H9 (cell line): ENCODE measurements around the gene PDGFB. TPM values are rescaled to one million over a fixed set of nuclear protein-coding genes. Genes with fewer than 3 reads are reported as not detected.

Experiments
- DNase-seq: peaks from one replicate; pipeline ENCODE4 v3.0.0-alpha.2; 2017
- H2AFZ ChIP-seq: one replicate; pipeline ENCODE4 v1.6.1; 2013; ENCODE audit warnings: mild to moderate bottlenecking, low read length, control low read depth, moderate library complexity
- H2AK5ac ChIP-seq: 2 replicates; pipeline ENCODE4 v1.6.1; 2013; ENCODE audit warnings: low read length, control low read depth, mixed read lengths; ENCODE audit not compliant: insufficient read length
- H2BK120ac ChIP-seq: one replicate; pipeline ENCODE4 v1.6.1; 2013; ENCODE audit warnings: low read depth, mild to moderate bottlenecking, low read length, control low read depth, inconsistent platforms; ENCODE audit not compliant: poor library complexity, severe bottlenecking
- H2BK12ac ChIP-seq: 2 replicates; pipeline ENCODE4 v1.6.1; 2013; ENCODE audit warnings: low read length, control low read depth, mixed read lengths, low read depth; ENCODE audit not compliant: insufficient read length
- H2BK15ac ChIP-seq: 2 replicates; pipeline ENCODE4 v1.6.1; 2013; ENCODE audit warnings: low read depth, low read length, control low read depth
- H2BK20ac ChIP-seq: one replicate; pipeline ENCODE4 v1.6.1; 2013; ENCODE audit warnings: low read depth, mild to moderate bottlenecking, low read length, control low read depth, inconsistent platforms; ENCODE audit not compliant: poor library complexity, severe bottlenecking
- H2BK5ac ChIP-seq: 2 replicates; pipeline ENCODE4 v1.6.1; 2013; ENCODE audit warnings: low read length, control low read depth, mixed read lengths; ENCODE audit not compliant: insufficient read length
- H3K14ac ChIP-seq: 2 replicates; pipeline ENCODE4 v1.6.1; 2013; ENCODE audit warnings: low read length, control low read depth; ENCODE audit not compliant: insufficient read depth
- H3K18ac ChIP-seq: 2 replicates; pipeline ENCODE4 v1.6.1; 2013; ENCODE audit warnings: low read depth, mild to moderate bottlenecking, mixed read lengths, low read length, control low read depth; ENCODE audit not compliant: insufficient read length
- H3K23ac ChIP-seq: 2 replicates; pipeline ENCODE4 v1.6.1; 2013; ENCODE audit warnings: low read length, control low read depth, mixed read lengths, low read depth; ENCODE audit not compliant: insufficient read length
- H3K23me2 ChIP-seq: 2 replicates; pipeline ENCODE4 v1.6.1; 2013; ENCODE audit warnings: low read depth, mild to moderate bottlenecking, mixed read lengths, low read length, control low read depth; ENCODE audit not compliant: insufficient read length, poor library complexity, severe bottlenecking
- H3K27ac ChIP-seq: 2 replicates; pipeline ENCODE4 v1.5.1; 2013; ENCODE audit warnings: low read length, control low read depth, mixed read lengths, low read depth; ENCODE audit not compliant: insufficient read length
- H3K27me3 ChIP-seq: 2 replicates; pipeline ENCODE4 v1.6.1; 2013; ENCODE audit warnings: low read length, control low read depth, inconsistent platforms; ENCODE audit not compliant: insufficient read depth
- H3K4ac ChIP-seq: 2 replicates; pipeline ENCODE4 v1.6.1; 2013; ENCODE audit warnings: low read depth, mild to moderate bottlenecking, control low read depth, inconsistent platforms, low read length, moderate library complexity
- H3K4me1 ChIP-seq: 2 replicates; pipeline ENCODE4 v1.6.1; 2013; ENCODE audit warnings: low read length, control low read depth, inconsistent platforms; ENCODE audit not compliant: insufficient read depth
- H3K4me2 ChIP-seq: 2 replicates; pipeline ENCODE4 v1.6.1; 2013; ENCODE audit warnings: low read length, control low read depth, mixed read lengths; ENCODE audit not compliant: insufficient read length, insufficient read depth
- H3K56ac ChIP-seq: 2 replicates; pipeline ENCODE4 v1.6.1; 2013; ENCODE audit warnings: low read depth, mild to moderate bottlenecking, mixed read lengths, low read length, control low read depth; ENCODE audit not compliant: insufficient read length
- H3K79me1 ChIP-seq: 2 replicates; pipeline ENCODE4 v1.6.1; 2013; ENCODE audit warnings: low read depth, mild to moderate bottlenecking, moderate library complexity, low read length, control low read depth, inconsistent platforms; ENCODE audit not compliant: insufficient read depth, poor library complexity, severe bottlenecking
- H3K79me2 ChIP-seq: 2 replicates; pipeline ENCODE4 v1.6.1; 2013; ENCODE audit warnings: low read length, control low read depth, inconsistent platforms; ENCODE audit not compliant: insufficient read depth
- H3K9ac ChIP-seq: 2 replicates; pipeline ENCODE4 v1.6.1; 2013; ENCODE audit warnings: low read length, control low read depth, mixed read lengths; ENCODE audit not compliant: insufficient read length; ENCODE audit errors: extremely low read depth
- H3K9me3 ChIP-seq: one replicate; pipeline ENCODE4 v1.6.1; 2013; ENCODE audit warnings: low read depth, low read length, inconsistent platforms; ENCODE audit not compliant: control insufficient read depth
- H3T11ph ChIP-seq: one replicate; pipeline ENCODE4 v1.6.1; 2013; ENCODE audit warnings: mild to moderate bottlenecking, low read length, control low read depth, inconsistent platforms
- H4K20me1 ChIP-seq: one replicate; pipeline ENCODE4 v1.6.1; 2013; ENCODE audit not compliant: control insufficient read depth, insufficient read length, insufficient read depth
- H4K5ac ChIP-seq: 2 replicates; pipeline ENCODE4 v1.6.1; 2013; ENCODE audit warnings: low read depth, mild to moderate bottlenecking, mixed read lengths, low read length, control low read depth; ENCODE audit not compliant: insufficient read length
- H4K8ac ChIP-seq: replicated peaks from 2 replicates; pipeline ENCODE4 v1.6.1; 2013; ENCODE audit warnings: low read length, control low read depth, mixed read lengths, low read depth; ENCODE audit not compliant: insufficient read length
- H4K91ac ChIP-seq: 2 replicates; pipeline ENCODE4 v1.6.1; 2013; ENCODE audit warnings: low read depth, mild to moderate bottlenecking, moderate library complexity, mixed read lengths, low read length, control low read depth; ENCODE audit not compliant: insufficient read length
- H3K27ac Mint-ChIP-seq, 3 experiments: 2 replicates in 2 of 3; 3 replicates in 1 of 3; pipeline ENCODE4 v1.8.0; 2020 to 2021; ENCODE audit warnings: mixed read lengths in 3 of 3, mild to moderate bottlenecking in 1 of 3, moderate library complexity in 1 of 3
- H3K27me3 Mint-ChIP-seq: 2 replicates; pipeline ENCODE4 v1.8.0; 2021; ENCODE audit warnings: low read depth, mild to moderate bottlenecking, moderate library complexity, mixed read lengths
- H3K36me3 Mint-ChIP-seq, 3 experiments: 2 replicates in 2 of 3; 3 replicates in 1 of 3; pipeline ENCODE4 v1.8.0; 2020 to 2021; ENCODE audit warnings: low read depth in 3 of 3, mixed read lengths in 3 of 3; ENCODE audit not compliant: insufficient read depth in 1 of 3
- H3K4me1 Mint-ChIP-seq, 2 experiments: 2 replicates each; pipeline ENCODE4 v1.8.0; 2020; ENCODE audit warnings: mixed read lengths in 2 of 2
- H3K4me3 Mint-ChIP-seq, 2 experiments: 2 replicates in 1 of 2; 3 replicates in 1 of 2; pipeline ENCODE4 v1.8.0; 2020 to 2021; ENCODE audit warnings: mild to moderate bottlenecking in 2 of 2, mixed read lengths in 2 of 2, moderate library complexity in 1 of 2
- H3K9me3 Mint-ChIP-seq, 2 experiments: 2 replicates in 1 of 2; 3 replicates in 1 of 2; pipeline ENCODE4 v1.8.0; 2020; ENCODE audit warnings: mild to moderate bottlenecking in 2 of 2, mixed read lengths in 2 of 2, moderate library complexity in 1 of 2
- CTCF ChIP-seq: fragments of 200-600 bp; sonication (generic); conservative IDR thresholded peaks from 3 replicates; pipeline ENCODE4 v1.8.0; 2021; ENCODE audit warnings: antibody characterized with exemption, mild to moderate bottlenecking
- WGBS: extraction: QIAGEN DNeasy Blood & Tissue Kit; methylation state at CpG from one replicate; pipeline ENCODE4 v1.1.7; 2013; ENCODE audit warnings: missing lambda C conversion rate, low lambda C conversion rate, mixed read lengths; ENCODE audit not compliant: insufficient read length; ENCODE audit errors: extremely low coverage; 5-methylcytosine and 5-hydroxymethylcytosine counted together
- total RNA-seq: library from RNA; stranded (reverse); gene quantifications from 2 replicates; pipeline ENCODE4 v1.2.1, GENCODE V29; 2021

Gene PDGFB
- total RNA-seq, 1 experiment from 2014 or later = 6.1 TPM

- DNase-seq = peak; percentile 5
- no peaks in the 10 kb centered on the region for H3K27me3 ChIP-seq
These were observed 23.6 kb downstream of the PDGFB start for GRCh38 chr22:39220890-39221850.

More at GRCh38 chr22:39220890-39221850, 23.6 kb downstream of the PDGFB start:
- no peak for TF ChIP-seq CTCF
- no peak overlapping the region for H2AK5ac ChIP-seq
- Mint-ChIP-seq H3K4me3 (no peak overlapping the region), H3K4me1 (peaks cover 7 to 10% of the 10 kb centered on the region in 2 experiments), H3K27ac (peak overlapping the region in 1 of 3 experiments; percentile 40; a peak in 1 of 7 replicates), H3K27me3 (peaks cover 1% of the 10 kb centered on the region), H3K9me3 (peaks cover 15 to 17% of the 10 kb centered on the region in 2 experiments), H3K36me3 (peaks cover 6 to 18% (median 11%) of the 10 kb centered on the region in 3 experiments; a peak in 6 of 7 replicates)
- H4K8ac ChIP-seq = no peak overlapping the region
- no peaks in the 10 kb centered on the region for H4K20me1 ChIP-seq
- no peak overlapping the region for H2BK120ac ChIP-seq
- H2AFZ ChIP-seq = no peak overlapping the region
- no peaks in the 10 kb centered on the region for H3K79me2 ChIP-seq
- H3K27ac ChIP-seq = no peak overlapping the region
- no peak overlapping the region for H3K14ac ChIP-seq
- H3K4me2 ChIP-seq = no peak overlapping the region
- no peaks in the 10 kb centered on the region for H3K23me2 ChIP-seq
- no peak overlapping the region for H2BK20ac ChIP-seq
- no peak overlapping the region for H4K91ac ChIP-seq
- no peak overlapping the region for H2BK5ac ChIP-seq
- no peak overlapping the region for H3K56ac ChIP-seq
- H2BK15ac ChIP-seq = no peak overlapping the region
- peaks cover 5% of the 10 kb centered on the region; the same call in 1 of the 2 replicates for H3K4me1 ChIP-seq
- no peak overlapping the region for H2BK12ac ChIP-seq
- no peak overlapping the region for H3K18ac ChIP-seq
- H3K4ac ChIP-seq = no peak overlapping the region
- H3K9ac ChIP-seq = no peak overlapping the region
- H3K79me1 ChIP-seq = no peaks in the 10 kb centered on the region
- no peak overlapping the region for H3K23ac ChIP-seq
- H3K9me3 ChIP-seq = no peaks in the 10 kb centered on the region
- H3T11ph ChIP-seq = no peak overlapping the region
- no CpG with 5 or more reads among the region's 9 CpGs for WGBS
- no peak overlapping the region for H4K5ac ChIP-seq
